ENCODE results near the gene SH2D3C. TPM values are rescaled to one million over a fixed set of nuclear protein-coding genes. Genes with fewer than 3 reads are reported as not detected.

Gene SH2D3C
- total RNA-seq, 4 donors from 2014 or later: 4.7 to 8.1 (median 5.2) TPM

- DNase-seq (no peak), ATAC-seq (no peak)
- H3K9me3 ChIP-seq: no peaks in the 10 kb centered on the region
- no peaks in the 10 kb centered on the region for H3K36me3 ChIP-seq
- in situ Hi-C loops (cut with MboI; ENCODE audit: low sequenced_read_pairs in 4 of 4) (no loop called here), intact Hi-C loops (cut with DNase I; ENCODE audit: low total_unique reads) (no loop called here)
- peaks cover 0 to 4% of the 10 kb centered on the region in 2 donors for H3K4me1 ChIP-seq
- TF ChIP-seq, protein P1, sequence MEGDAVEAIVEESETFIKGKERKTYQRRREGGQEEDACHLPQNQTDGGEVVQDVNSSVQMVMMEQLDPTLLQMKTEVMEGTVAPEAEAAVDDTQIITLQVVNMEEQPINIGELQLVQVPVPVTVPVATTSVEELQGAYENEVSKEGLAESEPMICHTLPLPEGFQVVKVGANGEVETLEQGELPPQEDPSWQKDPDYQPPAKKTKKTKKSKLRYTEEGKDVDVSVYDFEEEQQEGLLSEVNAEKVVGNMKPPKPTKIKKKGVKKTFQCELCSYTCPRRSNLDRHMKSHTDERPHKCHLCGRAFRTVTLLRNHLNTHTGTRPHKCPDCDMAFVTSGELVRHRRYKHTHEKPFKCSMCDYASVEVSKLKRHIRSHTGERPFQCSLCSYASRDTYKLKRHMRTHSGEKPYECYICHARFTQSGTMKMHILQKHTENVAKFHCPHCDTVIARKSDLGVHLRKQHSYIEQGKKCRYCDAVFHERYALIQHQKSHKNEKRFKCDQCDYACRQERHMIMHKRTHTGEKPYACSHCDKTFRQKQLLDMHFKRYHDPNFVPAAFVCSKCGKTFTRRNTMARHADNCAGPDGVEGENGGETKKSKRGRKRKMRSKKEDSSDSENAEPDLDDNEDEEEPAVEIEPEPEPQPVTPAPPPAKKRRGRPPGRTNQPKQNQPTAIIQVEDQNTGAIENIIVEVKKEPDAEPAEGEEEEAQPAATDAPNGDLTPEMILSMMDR (IDR thresholded peaks at IDR 0.05 in 4 of 5, conservative IDR thresholded peaks at IDR 0.05 in 1 of 5): no peak
- no peak for TF ChIP-seq POLR2A (IDR thresholded peaks at IDR 0.05)
- H3K27ac ChIP-seq: peak overlapping the region in 3 of 4 donors; percentile 40 to 69 (median 60)
- H3K4me3 ChIP-seq: peak overlapping the region in 2 of 4 donors; percentile 11 to 28
- no peaks in the 10 kb centered on the region for H3K27me3 ChIP-seq
Measured at GRCh38 chr9:127777368-127777980, 992 bp downstream of the SH2D3C start.

GRCh38 chr9:127776924-127777289, 1.6 kb downstream of the SH2D3C start:
- TF ChIP-seq, protein P1 (IDR thresholded peaks at IDR 0.05 in 4 of 5, conservative IDR thresholded peaks at IDR 0.05 in 1 of 5): no peak
- Histone ChIP-seq H3K27ac (peak overlapping the region in 3 of 4 donors; percentile 6 to 60 (median 27)), H3K27me3 (no peaks in the 10 kb centered on the region), H3K4me3 (peak overlapping the region in 1 of 4 donors; percentile 28), H3K4me1 (peaks cover 0 to 4% of the 10 kb centered on the region in 2 donors), H3K9me3 (no peaks in the 10 kb centered on the region), H3K36me3 (no peaks in the 10 kb centered on the region)
- ATAC-seq: no peak
- in situ Hi-C loops (cut with MboI; ENCODE audit: low sequenced_read_pairs in 4 of 4) (no loop called here), intact Hi-C loops (cut with DNase I; ENCODE audit: low total_unique reads) (no loop called here)
- DNase-seq: no peak

GRCh38 chr9:127776195-127776923, 2.1 kb downstream of the SH2D3C start:
- Histone ChIP-seq H3K4me3 (peak overlapping the region in 1 of 4 donors; percentile 28), H3K27ac (peak overlapping the region in 3 of 4 donors; percentile 6 to 60 (median 41))
- no peak for DNase-seq

DNA sequence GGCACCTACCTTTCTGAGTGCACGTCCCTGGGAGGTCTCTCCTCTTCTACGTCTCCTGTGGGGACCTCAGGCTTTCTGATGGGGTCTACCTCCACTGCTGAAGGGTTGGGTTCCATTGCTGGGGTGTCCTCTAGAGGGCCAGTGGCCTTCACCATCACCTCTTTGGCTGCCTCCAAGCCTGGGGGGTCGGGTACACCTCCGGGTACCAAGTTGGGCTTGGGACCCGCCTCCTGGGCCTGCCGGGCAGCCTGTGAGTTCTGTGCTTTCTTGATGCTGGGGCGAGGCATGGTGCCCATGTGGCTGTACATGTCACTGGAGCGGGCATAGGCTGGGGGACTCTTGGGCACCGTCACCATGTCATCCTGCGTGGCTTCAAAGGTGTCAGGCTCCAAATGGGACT, 4.5 kb downstream of the SH2D3C start:
- Histone ChIP-seq H3K4me3 (no peak overlapping the region), H3K36me3 (no peaks in the 10 kb centered on the region), H3K27ac (no peak overlapping the region), H3K4me1 (peaks cover 6 to 12% of the 10 kb centered on the region in 2 donors), H3K9me3 (no peaks in the 10 kb centered on the region), H3K27me3 (no peaks in the 10 kb centered on the region)
- DNase-seq: no peak
- no peak for ATAC-seq
- in situ Hi-C loops (cut with MboI; ENCODE audit: low sequenced_read_pairs in 4 of 4): no loop called here
- TF ChIP-seq, protein P1 (IDR thresholded peaks at IDR 0.05 in 4 of 5, conservative IDR thresholded peaks at IDR 0.05 in 1 of 5): no peak
- TF ChIP-seq POLR2A (IDR thresholded peaks at IDR 0.05): no peak
- intact Hi-C loops (cut with DNase I; ENCODE audit: low total_unique reads): no loop called here

More at GRCh38 chr9:127776195-127776923, 2.1 kb downstream of the SH2D3C start:
- no peaks in the 10 kb centered on the region for H3K27me3 ChIP-seq
- no peak for TF ChIP-seq POLR2A (IDR thresholded peaks at IDR 0.05)
- TF ChIP-seq, protein P1 (IDR thresholded peaks at IDR 0.05 in 4 of 5, conservative IDR thresholded peaks at IDR 0.05 in 1 of 5): no peak
- in situ Hi-C loops (cut with MboI; ENCODE audit: low sequenced_read_pairs in 4 of 4) (no loop called here), intact Hi-C loops (cut with DNase I; ENCODE audit: low total_unique reads) (no loop called here)
- H3K9me3 ChIP-seq: no peaks in the 10 kb centered on the region
- no peaks in the 10 kb centered on the region for H3K36me3 ChIP-seq
- ATAC-seq: no peak
- H3K4me1 ChIP-seq: peaks cover 0 to 4% of the 10 kb centered on the region in 2 donors

Data from gastrocnemius medialis (tissue), 4 donors.